Inflammatory macrophage treated with lipopolysaccharide for 4 hours (primary cell): ENCODE measurements around the gene CLPTM1L.
"Not testable (repeated sequence)": the region's sequence is repeated elsewhere in the genome, so short reads cannot be mapped to it uniquely, and the experiment has no call there.

Source experiments
- DNase-seq: peaks from one replicate; pipeline ENCODE4 v3.0.0-alpha.2; 2020

CLPTM1L gene

DNA sequence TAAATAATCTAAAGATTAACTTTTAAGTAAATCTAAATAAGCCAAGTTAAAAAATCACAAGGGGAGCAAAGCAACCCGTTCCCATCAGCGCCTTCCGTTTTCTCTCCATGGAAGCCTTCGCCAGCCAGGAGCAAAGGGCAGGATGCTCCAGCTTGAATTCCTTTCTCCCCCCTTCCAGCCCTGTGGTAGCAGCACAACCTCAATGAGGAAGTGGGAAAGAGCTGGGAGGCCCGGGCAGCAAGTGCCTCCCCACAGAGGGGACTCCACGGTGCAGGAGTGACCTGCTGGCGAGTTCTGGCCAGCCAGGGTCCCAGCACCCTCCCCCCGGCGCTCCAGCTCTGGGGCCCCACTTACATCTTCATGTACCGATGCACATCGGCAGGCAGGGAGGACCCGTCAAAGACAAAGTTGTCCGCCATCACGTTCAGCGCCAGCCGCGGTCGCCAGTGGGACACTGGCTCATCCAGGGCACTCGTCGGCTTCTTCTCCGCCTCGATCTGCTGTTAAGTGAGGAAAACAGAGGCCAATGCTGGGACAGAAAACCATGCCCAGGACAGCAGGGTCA, 6.3 kb downstream of the CLPTM1L start:
- DNase-seq: no peak

DNA sequence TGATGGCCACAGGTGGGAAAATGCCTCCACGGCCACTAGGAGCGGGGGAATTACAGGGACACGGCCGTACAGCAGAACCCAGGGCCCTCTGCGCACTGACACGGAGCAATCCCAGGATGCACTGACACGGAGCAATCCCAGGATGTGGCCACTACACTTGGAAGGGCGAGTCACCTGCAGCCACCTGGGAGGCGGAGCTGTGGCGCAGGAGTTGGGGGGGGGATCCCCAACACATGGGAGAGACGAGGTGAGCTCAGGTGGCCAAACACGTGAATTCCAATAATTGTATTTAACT, 6.8 kb downstream of the CLPTM1L start:
- no peak for DNase-seq

DNA sequence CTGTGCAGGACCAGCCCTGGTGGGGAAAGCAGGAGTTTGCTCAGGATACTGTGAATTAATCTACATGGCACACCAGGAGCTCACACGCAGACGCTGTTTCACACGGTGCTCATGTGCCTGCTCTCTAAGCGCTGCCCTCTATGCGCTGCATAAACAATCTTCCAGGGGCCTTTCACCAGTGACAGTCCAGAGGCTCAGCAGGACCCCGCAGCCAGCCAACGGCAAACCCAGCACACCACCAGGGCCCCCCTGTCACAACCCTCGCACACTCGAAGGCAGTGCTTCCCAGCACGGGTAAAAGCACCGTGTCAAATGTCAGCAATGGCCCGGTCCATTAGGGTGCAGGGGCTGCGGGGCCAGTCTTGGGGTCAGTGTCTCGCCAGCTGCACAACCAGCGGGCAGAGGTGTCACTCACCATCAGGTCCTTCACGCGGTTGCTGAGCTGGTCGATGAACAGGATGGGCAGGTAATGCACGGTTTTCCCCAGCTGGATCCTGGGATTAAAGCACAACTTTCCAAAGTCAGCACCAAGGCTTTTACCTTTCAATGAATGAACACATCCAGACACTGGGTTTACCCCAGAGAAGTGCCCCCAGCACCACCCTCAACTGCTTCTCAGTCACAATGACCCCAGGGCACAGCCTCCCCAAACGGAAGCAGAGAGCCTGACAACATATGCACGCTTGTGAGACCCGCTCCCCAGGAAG, 7.3 kb downstream of the CLPTM1L start:
- no peak for DNase-seq

DNA sequence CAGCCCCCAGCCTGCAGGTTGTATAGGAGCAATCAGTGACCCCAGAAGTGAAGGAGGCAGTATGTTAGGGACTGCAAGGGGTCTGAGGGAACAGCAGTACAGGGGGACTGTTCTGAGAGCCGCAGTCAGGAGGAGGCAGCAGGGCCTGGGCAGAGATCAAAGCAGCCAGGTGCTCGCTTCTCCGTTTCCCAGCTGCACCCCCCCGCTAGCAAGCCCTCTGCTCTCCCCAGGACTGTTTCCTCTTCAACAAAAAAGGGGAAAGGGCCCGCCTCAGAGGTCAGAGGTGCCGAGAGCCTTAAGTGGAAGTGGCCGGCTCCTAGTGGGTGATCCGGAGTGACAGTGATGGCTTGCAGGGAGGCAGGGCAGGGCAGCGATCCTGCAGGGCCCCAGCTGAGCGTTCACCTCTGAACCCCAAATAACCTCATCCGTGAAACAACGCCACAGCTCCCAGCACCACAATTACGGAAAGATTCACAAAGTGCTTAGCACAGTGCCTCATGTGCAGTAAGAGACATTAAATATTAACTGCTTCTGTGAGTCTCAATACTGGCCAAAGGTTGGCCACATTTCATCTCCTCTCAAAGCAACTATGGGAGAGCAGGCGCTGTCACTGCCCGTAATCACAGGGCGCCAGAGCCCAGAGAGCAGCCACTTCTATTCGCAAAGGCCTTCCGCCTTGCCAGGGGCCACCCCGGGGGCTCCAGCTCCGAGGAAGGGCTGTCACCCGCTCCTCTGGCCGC, 8.0 kb downstream of the CLPTM1L start:
- DNase-seq: no peak

DNA sequence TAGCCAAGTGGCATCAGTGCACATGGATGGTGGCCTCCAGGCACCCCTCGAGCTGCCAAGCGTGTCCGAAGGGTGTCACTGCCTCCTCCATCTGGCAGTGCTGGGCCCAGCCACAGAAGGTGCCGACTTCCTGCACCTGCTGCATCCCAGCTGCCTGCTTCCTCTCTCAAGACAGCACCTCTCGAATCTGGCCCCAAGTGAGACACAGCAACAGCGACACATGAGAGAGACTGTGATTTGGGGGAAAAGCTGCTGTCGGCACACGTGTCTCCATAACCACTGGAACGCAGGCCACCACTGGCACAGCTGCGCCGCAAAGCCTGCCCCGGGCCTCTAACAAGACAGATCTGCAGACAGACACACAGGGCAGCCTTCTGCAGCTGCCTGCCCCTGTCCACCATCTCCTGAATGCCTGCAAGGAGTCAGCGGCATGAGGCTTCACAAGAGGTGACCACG, 8.8 kb downstream of the CLPTM1L start:
- DNase-seq: no peak

DNA sequence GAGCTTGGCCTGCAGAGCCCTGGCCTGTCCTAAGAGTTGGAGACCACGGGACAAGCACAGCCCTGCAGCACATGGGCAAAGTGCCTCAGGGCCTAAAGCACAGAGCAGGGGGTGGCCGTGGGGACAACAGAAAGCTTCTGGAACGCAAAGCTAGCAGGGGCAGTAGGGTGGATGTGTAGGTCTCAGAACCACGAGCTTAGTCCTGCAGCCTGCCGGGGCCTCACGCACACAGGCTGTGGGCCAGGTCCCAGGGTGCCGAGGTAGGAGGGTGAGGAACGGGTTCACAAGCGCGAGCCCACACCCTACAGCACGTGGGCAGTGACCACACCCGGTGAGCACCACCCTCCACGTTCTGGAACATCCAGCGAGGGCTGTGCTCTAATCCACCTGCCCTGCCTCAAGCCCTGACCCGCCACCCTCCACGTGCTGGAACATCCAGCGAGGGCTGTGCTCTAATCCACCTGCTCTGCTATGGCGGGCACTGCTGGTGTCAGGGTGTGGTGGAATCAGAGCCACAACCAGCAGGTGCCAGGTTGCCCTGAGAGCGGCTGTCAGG, 9.3 kb downstream of the CLPTM1L start:
- no peak for DNase-seq

DNA sequence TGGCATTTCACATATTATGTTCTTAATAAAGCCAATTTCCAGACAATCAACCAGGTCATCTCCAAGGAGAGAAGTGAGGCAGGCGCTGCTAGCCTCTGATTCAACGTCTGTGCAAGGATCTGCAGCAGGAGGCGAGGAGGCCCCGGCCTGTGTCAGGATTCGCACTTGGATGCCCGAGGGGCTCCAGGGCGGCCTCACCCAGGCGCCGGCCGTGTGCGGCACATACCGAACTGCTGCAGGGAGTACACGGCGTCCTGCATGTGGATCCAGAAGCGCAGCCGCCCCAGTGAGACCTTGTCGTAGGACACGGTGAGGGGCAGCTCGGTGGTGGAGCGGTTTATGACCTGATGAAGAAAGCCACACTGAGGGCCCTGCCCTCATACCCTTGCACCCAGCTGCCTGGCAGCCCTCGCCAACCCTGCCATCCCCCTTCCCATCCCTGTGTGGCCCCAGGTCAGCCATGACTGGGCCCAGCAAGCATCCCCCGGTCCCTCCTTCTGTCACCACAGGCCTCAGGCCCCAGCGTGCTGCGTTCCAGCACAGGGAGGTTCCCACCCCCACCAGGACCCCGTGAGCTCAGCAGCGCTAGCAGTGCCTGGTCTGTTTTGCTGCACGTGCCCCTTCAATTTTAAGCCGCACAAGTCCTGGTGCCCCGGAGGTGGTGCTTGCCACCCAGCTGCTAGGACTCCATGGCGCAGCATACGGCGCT, 9.9 kb downstream of the CLPTM1L start:
- DNase-seq: no peak

DNA sequence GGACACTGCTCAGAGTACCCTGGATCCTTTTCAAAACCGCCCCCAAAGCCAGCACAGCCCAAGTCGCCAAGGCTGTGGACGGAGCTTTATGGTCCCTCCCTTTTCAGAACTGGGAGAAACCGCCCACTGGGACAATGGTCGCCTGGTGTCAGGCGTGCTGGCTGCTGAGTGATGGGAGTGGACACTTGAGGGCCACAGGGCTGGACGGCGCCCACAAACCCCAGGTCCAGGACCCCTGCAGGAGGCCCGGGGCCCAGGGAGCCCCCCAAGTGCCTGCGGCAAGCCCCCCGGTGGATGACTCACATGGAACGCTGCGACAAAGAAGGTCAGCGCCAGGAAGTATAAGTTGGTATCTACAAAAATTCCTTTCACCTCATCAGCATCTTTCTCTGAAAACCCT, 10.9 kb downstream of the CLPTM1L start:
- DNase-seq: no peak

DNA sequence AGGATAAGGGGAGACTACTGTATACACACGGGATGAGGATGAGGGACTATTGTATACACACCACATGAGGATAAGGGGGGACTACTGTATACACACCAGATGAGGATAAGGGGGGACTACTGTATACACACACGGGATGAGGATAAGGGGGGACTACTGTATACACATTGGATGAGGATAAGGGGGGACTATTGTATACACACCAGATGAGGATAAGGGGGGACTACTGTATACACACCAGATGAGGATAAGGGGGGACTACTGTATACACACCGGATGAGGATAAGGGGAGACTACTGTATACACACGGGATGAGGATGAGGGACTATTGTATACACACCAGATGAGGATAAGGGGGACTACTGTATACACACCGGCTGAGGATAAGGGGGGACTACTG, 11.6 kb downstream of the CLPTM1L start:
- not testable (repeated sequence) for DNase-seq

DNA sequence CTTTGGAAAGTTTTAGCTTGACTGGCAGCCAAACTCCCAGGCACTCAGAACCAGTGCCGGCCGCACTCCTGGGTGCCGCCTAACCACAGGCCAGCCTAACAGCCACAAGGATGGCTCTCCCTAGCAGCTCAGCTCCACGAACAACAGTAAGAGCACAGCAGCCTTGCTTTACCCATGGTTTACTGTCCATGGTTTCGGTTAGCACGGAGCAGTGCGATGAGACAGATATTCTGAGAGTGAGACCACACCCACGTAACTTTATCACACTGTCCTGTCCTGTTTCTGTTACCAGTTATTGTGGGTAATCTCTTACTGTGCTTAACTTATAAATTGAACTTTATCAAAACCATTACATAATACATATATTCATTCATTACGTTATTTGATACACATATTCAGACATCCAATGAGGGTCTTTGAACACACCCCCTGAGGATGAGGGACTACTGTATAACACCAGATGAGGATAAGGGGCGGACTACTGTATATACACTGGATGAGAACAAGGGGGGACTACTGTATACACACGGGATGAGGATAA, 12.4 kb downstream of the CLPTM1L start:
- DNase-seq: no peak

DNA sequence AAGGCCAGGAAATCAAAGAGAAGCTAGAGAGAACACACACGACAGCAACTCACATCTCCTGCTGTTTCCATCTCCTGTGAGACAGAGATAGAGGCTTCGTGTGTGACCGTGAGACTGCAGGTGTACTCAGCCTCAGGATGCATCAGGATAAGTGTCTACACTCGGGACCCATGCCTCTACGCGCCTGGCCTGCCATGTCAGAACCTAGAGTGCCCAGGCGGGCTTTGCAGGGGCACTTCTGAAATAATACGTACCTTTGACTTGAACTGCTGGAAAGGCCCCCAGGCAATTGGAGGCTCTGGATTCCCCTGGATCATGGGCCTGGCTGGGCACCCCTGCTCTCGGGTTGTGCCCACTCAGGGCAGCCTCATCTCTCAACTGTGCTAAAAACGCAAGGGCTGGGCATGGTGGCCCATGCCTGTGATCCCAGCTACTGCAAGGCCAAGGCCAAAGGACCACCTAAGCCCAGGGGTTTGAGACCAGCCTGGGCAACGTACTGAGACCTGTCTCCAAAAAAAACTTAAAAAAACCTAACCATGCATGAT, 13.0 kb downstream of the CLPTM1L start:
- no peak for DNase-seq

DNA sequence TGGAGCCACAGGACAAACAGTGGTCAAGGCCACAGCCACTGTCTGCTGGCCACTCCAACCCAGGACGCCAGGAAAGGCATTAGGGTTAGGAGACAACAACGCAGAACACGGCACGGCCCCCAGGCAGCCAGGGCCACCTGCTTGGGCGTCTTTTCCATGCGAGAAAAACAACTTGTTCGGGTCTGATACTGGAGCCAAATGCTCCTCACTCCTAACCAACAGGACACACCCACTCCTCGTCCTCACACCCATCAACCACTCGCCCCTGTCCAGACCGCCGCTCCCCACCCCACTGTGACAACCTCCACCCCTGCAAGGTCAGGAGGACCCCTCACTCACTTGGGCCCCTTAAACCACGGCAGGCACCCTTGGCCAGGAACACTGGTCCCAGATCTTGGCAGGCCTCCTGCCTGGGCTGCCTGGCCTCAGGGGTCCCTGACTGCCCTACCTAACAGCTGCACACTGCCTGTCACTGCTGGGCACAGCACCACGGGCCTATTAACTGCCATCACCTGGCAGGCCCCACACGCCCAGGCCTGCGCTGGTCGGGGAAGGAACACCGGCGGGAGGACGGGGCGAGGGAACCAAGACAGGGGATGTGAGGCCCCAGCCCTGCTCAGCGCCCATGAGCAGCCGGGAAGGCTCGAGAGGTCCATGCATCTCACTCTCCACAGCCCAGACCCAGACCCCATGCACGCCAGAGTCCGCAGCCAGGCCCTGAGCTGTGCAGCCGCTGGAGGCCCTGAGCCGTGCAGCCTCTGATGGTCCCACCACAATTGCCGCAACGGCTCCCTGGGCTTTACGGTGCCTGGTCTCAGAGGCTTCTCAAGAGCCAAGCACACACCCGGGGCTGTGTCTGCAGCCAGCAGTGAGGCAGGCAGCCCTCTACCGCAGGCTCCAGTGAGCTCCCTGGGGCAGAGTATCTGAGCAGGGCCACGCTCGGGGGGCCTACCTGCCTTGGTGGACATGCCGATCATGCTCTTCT, 13.8 kb downstream of the CLPTM1L start:
- no peak for DNase-seq

DNA sequence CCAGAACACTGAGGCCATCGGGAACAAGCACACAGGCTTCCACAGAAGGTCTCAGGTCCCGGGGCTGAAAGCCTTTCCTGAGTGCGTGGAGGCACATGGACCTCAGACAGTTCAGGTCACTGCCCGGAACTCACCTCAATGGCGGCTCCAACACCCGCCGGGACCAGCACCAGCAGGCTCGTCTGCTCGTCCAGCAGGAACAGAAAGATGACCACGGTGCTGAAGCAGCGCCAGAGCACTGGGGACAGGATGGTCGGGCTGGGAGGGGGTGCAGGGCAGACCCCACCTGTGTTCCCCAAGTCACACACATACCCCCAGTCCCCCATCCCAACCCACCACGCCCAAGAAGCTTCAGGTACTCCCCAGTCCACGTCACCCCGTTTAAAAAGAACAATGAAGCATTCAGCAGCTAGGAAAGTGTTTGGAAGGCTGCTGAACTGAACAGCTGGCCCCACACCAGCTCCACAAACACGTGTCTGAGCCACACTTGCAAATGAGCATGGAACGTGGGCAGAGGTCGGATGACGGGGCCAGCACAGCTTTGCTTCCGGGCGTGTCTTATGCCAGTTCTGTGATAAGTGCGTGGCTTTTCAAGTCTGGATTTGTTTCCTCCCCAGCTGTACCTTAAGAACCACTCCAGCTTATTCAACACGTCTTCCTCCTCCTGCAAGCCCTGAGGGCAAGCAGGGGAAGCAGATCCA, 14.6 kb downstream of the CLPTM1L start:
- DNase-seq: no peak

DNA sequence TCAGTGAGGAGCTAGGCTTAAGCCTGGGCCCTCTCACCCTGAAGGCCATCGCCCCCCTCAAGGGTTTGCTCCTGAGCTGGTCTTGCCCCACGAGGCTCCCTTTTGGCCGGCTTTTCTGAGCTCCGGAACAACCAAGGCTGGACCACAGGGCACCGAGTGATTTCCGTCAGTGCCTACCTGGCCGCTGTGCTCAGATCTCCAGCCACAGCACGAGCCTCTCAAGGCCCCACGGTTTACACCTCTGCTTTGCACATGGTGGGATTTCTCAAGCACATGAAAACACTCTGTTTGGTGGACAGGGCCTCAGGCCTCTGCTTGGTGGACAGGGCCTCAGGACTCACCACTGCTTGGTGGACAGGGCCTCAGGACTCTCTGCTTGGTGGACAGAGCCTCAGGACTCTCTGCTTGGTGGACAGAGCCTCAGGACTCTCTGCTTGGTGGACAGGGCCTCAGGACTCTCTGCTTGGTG, 15.8 kb downstream of the CLPTM1L start:
- no peak for DNase-seq

DNA sequence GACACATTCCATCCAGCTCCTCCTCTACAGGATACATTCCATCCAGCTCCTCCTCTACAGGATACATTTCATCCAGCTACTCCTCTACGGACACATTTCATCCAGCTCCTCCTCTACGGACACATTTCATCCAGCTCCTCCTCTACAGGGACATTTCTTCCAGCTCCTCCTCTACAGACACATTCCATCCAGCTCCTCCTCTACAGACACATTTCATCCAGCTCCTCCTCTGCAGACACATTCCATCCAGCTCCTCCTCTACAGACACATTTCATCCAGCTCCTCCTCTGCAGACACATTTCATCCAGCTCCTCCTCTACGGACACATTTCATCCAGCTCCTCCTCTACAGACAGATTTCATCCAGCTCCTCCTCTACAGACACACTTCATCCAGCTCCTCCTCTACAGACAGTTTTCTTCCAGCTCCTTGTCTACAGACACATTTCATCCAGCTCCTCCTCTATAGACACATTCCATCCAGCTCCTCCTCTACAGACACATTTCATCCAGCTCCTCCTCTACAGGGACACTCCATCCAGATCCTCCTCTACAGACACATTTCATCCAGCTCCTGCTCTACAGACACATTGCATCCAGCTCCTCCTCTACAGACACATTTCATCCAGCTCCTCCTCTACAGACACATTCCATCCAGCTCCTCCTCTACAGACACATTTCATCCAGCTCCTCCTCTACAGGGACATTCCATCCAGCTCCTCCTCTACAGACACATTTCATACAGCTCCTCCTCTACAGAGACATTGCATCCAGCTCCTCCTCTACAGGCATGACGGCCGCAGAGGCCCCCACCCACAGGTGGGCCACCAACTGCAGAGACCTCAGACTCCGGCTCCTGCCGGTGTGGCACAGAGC, 16.4 kb downstream of the CLPTM1L start:
- DNase-seq: not testable (repeated sequence)

DNA sequence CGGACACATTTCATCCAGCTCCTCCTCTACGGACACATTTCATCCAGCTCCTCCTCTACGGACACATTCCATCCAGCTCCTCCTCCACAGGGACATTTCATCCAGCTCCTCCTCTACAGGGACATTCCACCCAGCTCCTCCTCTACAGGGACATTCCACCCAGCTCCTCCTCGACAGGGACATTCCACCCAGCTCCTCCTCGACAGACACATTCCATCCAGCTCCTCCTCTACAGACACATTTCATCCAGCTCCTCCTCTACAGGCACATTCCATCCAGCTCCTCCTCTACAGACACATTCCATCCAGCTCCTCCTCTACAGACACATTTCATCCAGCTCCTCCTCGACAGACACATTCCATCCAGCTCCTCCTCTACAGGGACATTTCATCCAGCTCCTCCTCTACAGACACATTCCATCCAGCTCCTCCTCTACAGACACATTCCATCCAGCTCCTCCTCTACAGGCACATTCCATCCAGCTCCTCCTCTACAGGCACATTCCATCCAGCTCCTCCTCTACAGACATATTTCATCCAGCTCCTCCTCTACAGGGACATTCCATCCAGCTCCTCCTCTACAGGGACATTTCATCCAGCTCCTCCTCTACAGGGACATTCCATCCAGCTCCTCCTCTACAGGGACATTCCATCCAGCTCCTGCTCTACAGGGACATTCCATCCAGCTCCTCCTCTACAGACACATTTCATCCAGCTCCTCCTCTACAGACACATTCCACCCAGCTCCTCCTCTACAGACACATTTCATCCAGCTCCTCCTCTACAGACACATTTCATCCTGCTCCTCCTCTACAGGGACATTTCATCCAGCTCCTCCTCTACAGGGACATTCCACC, 17.8 kb downstream of the CLPTM1L start:
- not testable (repeated sequence) for DNase-seq

DNA sequence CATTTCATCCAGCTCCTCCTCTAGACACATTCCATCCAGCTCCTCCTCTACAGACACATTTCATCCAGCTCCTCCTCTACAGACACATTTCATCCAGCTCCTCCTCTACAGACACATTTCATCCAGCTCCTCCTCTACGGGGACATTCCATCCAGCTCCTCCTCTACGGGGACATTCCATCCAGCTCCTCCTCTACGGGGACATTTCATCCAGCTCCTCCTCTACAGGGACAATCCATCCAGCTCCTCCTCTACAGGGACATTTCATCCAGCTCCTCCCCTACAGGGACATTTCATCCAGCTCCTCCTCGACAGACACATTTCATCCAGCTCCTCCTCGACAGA, 18.4 kb downstream of the CLPTM1L start:
- DNase-seq: not testable (repeated sequence)

DNA sequence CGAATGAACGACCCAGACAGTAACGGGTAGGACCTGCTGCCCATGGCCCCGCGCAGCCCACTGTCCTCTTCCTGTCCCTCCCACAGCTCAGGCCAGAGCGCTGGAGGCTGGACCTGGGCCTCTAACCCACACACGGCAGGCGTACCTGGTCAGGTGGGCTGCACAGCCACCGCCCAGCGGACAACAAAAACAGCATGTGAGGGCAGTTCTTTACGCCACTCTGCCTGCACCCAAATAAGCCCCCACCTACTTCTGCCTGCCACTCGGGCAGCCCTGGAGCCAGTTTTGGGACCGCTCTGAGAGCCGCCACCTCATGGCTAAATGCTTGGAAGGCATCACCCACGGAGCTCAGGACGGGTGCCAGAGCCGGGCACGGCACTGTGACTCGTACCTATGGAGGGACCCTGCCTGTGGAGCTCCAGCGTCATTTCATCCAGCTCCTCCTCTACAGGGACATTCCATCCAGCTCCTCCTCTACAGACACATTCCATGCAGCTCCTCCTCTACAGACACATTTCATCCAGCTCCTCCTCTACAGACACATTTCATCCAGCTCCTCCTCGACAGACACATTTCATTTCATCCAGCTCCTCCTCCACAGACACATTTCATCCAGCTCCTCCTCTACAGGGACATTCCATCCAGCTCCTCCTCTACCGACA, 18.9 kb downstream of the CLPTM1L start:
- DNase-seq: no peak
